ENCODE results near the gene PSMA5. TPM values are rescaled to one million over a fixed set of nuclear protein-coding genes. Genes with fewer than 3 reads are reported as not detected.

PSMA5 gene
- total and polyA plus RNA-seq, 2 donors (not counting 1 experiment from before 2014, with no cell fraction given), result 26.3 to 62.9 TPM

GRCh38 chr1:109394591-109395281 lies 31.5 kb downstream of the PSMA5 start:
- POLR2A ChIA-PET, result no interaction called here

More at GRCh38 chr1:109394591-109395281, 31.5 kb downstream of the PSMA5 start:
- H3K36me3 ChIP-seq (replicated peaks in 1 of 2; ENCODE audit: control extremely low read depth in 1 of 2, control insufficient read depth in 1 of 2, extremely low read depth in 1 of 2, insufficient read depth in 2 of 2, low read length in 1 of 2), result no peaks in the 10 kb centered on the region
- Mint-ChIP-seq H3K9me3 (ENCODE audit: insufficient read depth) (no peaks in the 10 kb centered on the region), H3K27ac (no peak overlapping the region), H3K4me1 (peaks cover 47% of the 10 kb centered on the region), H3K27me3 (peaks cover 69% of the 10 kb centered on the region), H3K4me3 (no peak overlapping the region)
- TF ChIP-seq CTCF (IDR thresholded peaks at IDR 0.05), result no peak
- no peak for TF ChIP-seq EZH2 (IDR thresholded peaks at IDR 0.05; ENCODE audit: borderline replicate concordance, insufficient read depth, low read depth, low read length, poor library complexity, severe bottlenecking)
- intact Hi-C loops (cut with micrococcal nuclease), result loop anchor here (5.0 kb wide), 1 partner anchor 282 kb away; the partner anchor contains the start of gene ELAPOR1
- H3K4me3 ChIP-seq (ENCODE audit: control extremely low read depth in 1 of 5, extremely low read depth in 1 of 5, insufficient read depth in 1 of 5, low read depth in 2 of 5, low read length in 4 of 5), result no peak overlapping the region
- DNase-seq (no peak), ATAC-seq (ENCODE audit: low read depth) (no peak)
- H4K20me1 ChIP-seq (ENCODE audit: control insufficient read depth, insufficient read depth, low read length, poor library complexity, severe bottlenecking), result no peaks in the 10 kb centered on the region
- peaks cover 38 to 45% of the 10 kb centered on the region in 2 donors for H3K4me1 ChIP-seq (ENCODE audit: control insufficient read depth in 2 of 2, insufficient read depth in 2 of 2, low read length in 2 of 2)
- CTCF ChIA-PET, result interaction anchor here (9.4 kb wide), 1 partner anchor 115 kb away, joined by 387 read pairs; the partner anchor contains the start of gene PSRC1
- no peak overlapping the region for H2AFZ ChIP-seq (ENCODE audit: insufficient read depth, low read depth, low read length, poor library complexity, severe bottlenecking)
- no CpG with 5 or more reads among the region's 5 CpGs for WGBS (ENCODE audit: insufficient coverage)
- peaks cover 0 to 58% (median 49%) of the 10 kb centered on the region in 4 experiments for H3K27me3 ChIP-seq (replicated peaks in 1 of 4; ENCODE audit: control extremely low read depth in 1 of 4, control insufficient read depth in 3 of 4, insufficient read depth in 4 of 4, low read length in 3 of 4)
- peaks cover 0 to 3% (median 2%) of the 10 kb centered on the region in 3 donors for H3K9me3 ChIP-seq (ENCODE audit: control extremely low read depth in 1 of 3, control insufficient read depth in 2 of 3, insufficient read depth in 1 of 3, low read length in 2 of 3)
- no peak overlapping the region for H3K4me2 ChIP-seq (replicated peaks; ENCODE audit: low read depth, low read length, poor library complexity, severe bottlenecking)
- no peaks in the 10 kb centered on the region for H3K79me2 ChIP-seq (ENCODE audit: control insufficient read depth, insufficient read depth, low read length)
- H3K27ac ChIP-seq (ENCODE audit: low read length in 2 of 2), result no peak overlapping the region
- H3K9ac ChIP-seq (ENCODE audit: low read length), result no peak overlapping the region

All from B cell (primary cell).